ENCODE results near the gene ME2.

Gene ME2

GRCh38 chr18:50902797-50903196 is 23.9 kb downstream of the ME2 start:
- no peak overlapping the region for H3K27ac Mint-ChIP-seq (ENCODE audit: low read depth)
- H3K9me3 Mint-ChIP-seq: no peaks in the 10 kb centered on the region
- H3K36me3 Mint-ChIP-seq (ENCODE audit: insufficient read depth): peaks cover 17% of the 10 kb centered on the region
- H3K4me1 Mint-ChIP-seq: peaks cover 32% of the 10 kb centered on the region
- no peak for DNase-seq (ENCODE audit: low spot score in 2 of 2)
- ATAC-seq (replicated peaks; ENCODE audit: extremely low read depth, poor library complexity, severe bottlenecking): no peak
- no peaks in the 10 kb centered on the region for H3K27me3 Mint-ChIP-seq
- H3K4me3 Mint-ChIP-seq: no peak overlapping the region

GRCh38 chr18:50906843-50907242 is 27.9 kb downstream of the ME2 start:
- peaks cover 34% of the 10 kb centered on the region for H3K4me1 Mint-ChIP-seq
- DNase-seq (ENCODE audit: low spot score in 2 of 2) (no peak), ATAC-seq (replicated peaks; ENCODE audit: extremely low read depth, poor library complexity, severe bottlenecking) (no peak)
- no peak overlapping the region for H3K4me3 Mint-ChIP-seq
- no peak overlapping the region for H3K27ac Mint-ChIP-seq (ENCODE audit: low read depth)
- peaks cover 22% of the 10 kb centered on the region for H3K36me3 Mint-ChIP-seq (ENCODE audit: insufficient read depth)
- H3K27me3 Mint-ChIP-seq: no peaks in the 10 kb centered on the region
- H3K9me3 Mint-ChIP-seq: no peaks in the 10 kb centered on the region

- no peak overlapping the region for H3K4me3 Mint-ChIP-seq
- H3K36me3 Mint-ChIP-seq (ENCODE audit: insufficient read depth): peaks cover 32% of the 10 kb centered on the region
- peaks cover 29% of the 10 kb centered on the region for H3K4me1 Mint-ChIP-seq
- no peak for DNase-seq (ENCODE audit: low spot score in 2 of 2)
- ATAC-seq (replicated peaks; ENCODE audit: extremely low read depth, poor library complexity, severe bottlenecking): no peak
- H3K9me3 Mint-ChIP-seq: no peaks in the 10 kb centered on the region
- H3K27ac Mint-ChIP-seq (ENCODE audit: low read depth): peak overlapping the region; percentile 43
- H3K27me3 Mint-ChIP-seq: no peaks in the 10 kb centered on the region
These were observed 30.3 kb downstream of the ME2 start for GRCh38 chr18:50909261-50909660.

- Mint-ChIP-seq H3K4me3 (no peak overlapping the region), H3K36me3 (ENCODE audit: insufficient read depth) (peaks cover 31% of the 10 kb centered on the region), H3K27ac (ENCODE audit: low read depth) (no peak overlapping the region), H3K9me3 (no peaks in the 10 kb centered on the region), H3K4me1 (peaks cover 18% of the 10 kb centered on the region), H3K27me3 (no peaks in the 10 kb centered on the region)
- DNase-seq (ENCODE audit: low spot score in 2 of 2): no peak
- ATAC-seq (replicated peaks; ENCODE audit: extremely low read depth, poor library complexity, severe bottlenecking): no peak
These were observed 32.1 kb downstream of the ME2 start for GRCh38 chr18:50911006-50911405.

DNA sequence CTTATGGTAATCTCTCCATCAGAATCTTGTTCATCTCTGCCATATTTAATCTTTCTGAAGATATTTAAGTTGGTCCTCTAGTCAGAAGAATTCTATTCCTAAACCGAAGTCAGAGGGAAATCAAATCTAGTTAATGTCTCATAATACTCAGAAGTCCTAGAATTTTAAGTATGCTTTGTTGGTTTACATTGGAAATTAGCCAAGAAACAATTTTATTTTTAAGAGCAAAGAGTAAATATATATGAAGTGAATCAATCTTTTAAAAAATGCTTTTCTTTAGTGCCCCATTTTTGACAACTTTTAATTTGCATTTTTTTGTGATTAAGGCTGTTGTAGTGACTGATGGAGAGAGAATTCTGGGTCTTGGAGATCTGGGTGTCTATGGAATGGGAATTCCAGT is 38.1 kb downstream of the ME2 start:
- Mint-ChIP-seq H3K9me3 (no peaks in the 10 kb centered on the region), H3K27ac (ENCODE audit: low read depth) (peak overlapping the region; percentile 16), H3K36me3 (ENCODE audit: insufficient read depth) (peaks cover 45% of the 10 kb centered on the region), H3K27me3 (no peaks in the 10 kb centered on the region), H3K4me3 (no peak overlapping the region), H3K4me1 (peaks cover 13% of the 10 kb centered on the region)
- DNase-seq (ENCODE audit: low spot score in 2 of 2) (no peak), ATAC-seq (replicated peaks; ENCODE audit: extremely low read depth, poor library complexity, severe bottlenecking) (no peak)

DNA sequence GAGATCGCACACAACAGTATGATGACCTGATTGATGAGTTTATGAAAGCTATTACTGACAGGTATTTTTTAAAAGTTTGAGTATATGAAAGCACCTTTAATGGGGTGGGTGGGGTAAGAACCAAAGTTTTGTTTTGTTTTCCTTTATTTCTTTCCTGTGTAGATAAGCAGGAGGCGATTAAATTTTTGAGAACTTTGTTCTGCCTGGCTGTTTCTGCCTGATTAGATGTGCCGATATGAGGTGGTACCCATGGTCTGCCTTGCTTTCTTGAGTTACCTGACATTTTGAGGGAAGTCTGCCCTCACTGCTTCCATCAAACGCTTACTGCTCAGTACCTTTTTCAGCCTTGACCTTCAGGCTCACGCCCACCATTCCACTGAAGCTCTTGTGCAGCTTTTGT is 39.2 kb downstream of the ME2 start:
- peak overlapping the region; percentile 74 for H3K27ac Mint-ChIP-seq (ENCODE audit: low read depth)
- H3K9me3 Mint-ChIP-seq: no peaks in the 10 kb centered on the region
- peaks cover 13% of the 10 kb centered on the region for H3K4me1 Mint-ChIP-seq
- H3K36me3 Mint-ChIP-seq (ENCODE audit: insufficient read depth): peaks cover 50% of the 10 kb centered on the region
- ATAC-seq (replicated peaks; ENCODE audit: extremely low read depth, poor library complexity, severe bottlenecking): no peak
- DNase-seq (ENCODE audit: low spot score in 2 of 2): no peak
- H3K27me3 Mint-ChIP-seq: no peaks in the 10 kb centered on the region
- no peak overlapping the region for H3K4me3 Mint-ChIP-seq

DNA sequence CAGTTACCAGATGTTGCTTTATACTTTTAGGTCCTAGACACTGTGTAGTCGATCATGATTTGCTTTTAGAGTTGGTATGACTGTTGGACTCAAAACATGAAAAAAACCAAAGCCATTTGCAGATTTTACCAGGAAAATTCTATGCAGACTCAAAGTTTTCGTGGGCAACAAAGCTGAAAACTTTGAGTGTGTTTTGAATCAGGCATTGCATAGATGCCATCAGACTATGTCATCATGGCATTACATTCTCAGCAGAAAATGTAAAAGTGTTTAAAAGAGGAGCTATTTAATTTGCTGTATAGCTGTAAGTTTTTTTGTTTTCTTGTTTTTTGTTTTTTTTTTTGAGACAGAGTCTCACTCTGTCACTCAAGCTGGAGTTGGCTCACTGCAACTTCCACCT is 45.5 kb downstream of the ME2 start:
- no peak for DNase-seq (ENCODE audit: low spot score in 2 of 2)
- ATAC-seq (replicated peaks; ENCODE audit: extremely low read depth, poor library complexity, severe bottlenecking): no peak
- H3K4me3 Mint-ChIP-seq: no peak overlapping the region
- H3K9me3 Mint-ChIP-seq: peaks cover 6% of the 10 kb centered on the region
- peaks cover 3% of the 10 kb centered on the region for H3K4me1 Mint-ChIP-seq
- H3K27ac Mint-ChIP-seq (ENCODE audit: low read depth): no peak overlapping the region
- H3K27me3 Mint-ChIP-seq: no peaks in the 10 kb centered on the region
- H3K36me3 Mint-ChIP-seq (ENCODE audit: insufficient read depth): peaks cover 64% of the 10 kb centered on the region

- H3K36me3 Mint-ChIP-seq (ENCODE audit: insufficient read depth): peaks cover 58% of the 10 kb centered on the region
- H3K27me3 Mint-ChIP-seq: no peaks in the 10 kb centered on the region
- ATAC-seq (replicated peaks; ENCODE audit: extremely low read depth, poor library complexity, severe bottlenecking): no peak
- no peak overlapping the region for H3K4me3 Mint-ChIP-seq
- H3K4me1 Mint-ChIP-seq: no peaks in the 10 kb centered on the region
- no peak for DNase-seq (ENCODE audit: low spot score in 2 of 2)
- peaks cover 6% of the 10 kb centered on the region for H3K9me3 Mint-ChIP-seq
- H3K27ac Mint-ChIP-seq (ENCODE audit: low read depth): peak overlapping the region; percentile 56
These were observed 47.6 kb downstream of the ME2 start for GRCh38 chr18:50926521-50926920.

DNA sequence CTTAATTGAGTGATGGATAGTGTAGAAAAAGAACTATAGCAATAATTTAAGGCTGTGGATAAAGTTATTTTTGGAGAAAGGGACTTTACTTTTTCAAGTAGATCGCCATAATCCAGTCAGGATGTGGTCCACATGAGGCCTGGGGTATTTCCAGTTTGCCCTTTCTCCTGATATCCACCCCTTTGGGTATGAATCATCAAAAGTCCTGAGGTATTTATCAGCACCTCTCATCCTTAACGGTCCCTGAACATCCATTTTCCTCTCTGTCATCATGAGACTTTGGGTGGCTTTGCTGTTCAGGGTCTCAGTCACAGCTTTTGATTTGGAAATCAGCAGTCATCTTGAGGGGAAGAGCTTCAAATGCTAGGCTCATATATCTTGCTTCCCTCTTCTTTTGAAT is 49.6 kb downstream of the ME2 start:
- DNase-seq (ENCODE audit: low spot score in 2 of 2): no peak
- H3K27ac Mint-ChIP-seq (ENCODE audit: low read depth): no peak overlapping the region

GRCh38 chr18:50933684-50934083 is 54.8 kb downstream of the ME2 start:
- no peak for DNase-seq (ENCODE audit: low spot score in 2 of 2)
- no peaks in the 10 kb centered on the region for H3K9me3 Mint-ChIP-seq
- no peak overlapping the region for H3K27ac Mint-ChIP-seq (ENCODE audit: low read depth)
- H3K36me3 Mint-ChIP-seq (ENCODE audit: insufficient read depth): peaks cover 22% of the 10 kb centered on the region
- no peak overlapping the region for H3K4me3 Mint-ChIP-seq
- H3K27me3 Mint-ChIP-seq: no peaks in the 10 kb centered on the region
- no peaks in the 10 kb centered on the region for H3K4me1 Mint-ChIP-seq
- no peak for ATAC-seq (replicated peaks; ENCODE audit: extremely low read depth, poor library complexity, severe bottlenecking)

More for the DNA sequence above, 49.6 kb downstream of the ME2 start:
- H3K9me3 Mint-ChIP-seq: peaks cover 6% of the 10 kb centered on the region
- ATAC-seq (replicated peaks; ENCODE audit: extremely low read depth, poor library complexity, severe bottlenecking): no peak
- no peaks in the 10 kb centered on the region for H3K27me3 Mint-ChIP-seq
- no peaks in the 10 kb centered on the region for H3K4me1 Mint-ChIP-seq
- peaks cover 46% of the 10 kb centered on the region for H3K36me3 Mint-ChIP-seq (ENCODE audit: insufficient read depth)
- H3K4me3 Mint-ChIP-seq: no peak overlapping the region

GRCh38 chr18:50934545-50935211 is 55.8 kb downstream of the ME2 start:
- Mint-ChIP-seq H3K9me3 (no peaks in the 10 kb centered on the region), H3K4me1 (no peaks in the 10 kb centered on the region), H3K27ac (ENCODE audit: low read depth) (peak overlapping the region; percentile 67), H3K4me3 (no peak overlapping the region), H3K27me3 (no peaks in the 10 kb centered on the region), H3K36me3 (ENCODE audit: insufficient read depth) (peaks cover 21% of the 10 kb centered on the region)
- DNase-seq (ENCODE audit: low spot score in 2 of 2) (no peak), ATAC-seq (replicated peaks; ENCODE audit: extremely low read depth, poor library complexity, severe bottlenecking) (no peak)

GRCh38 chr18:50935493-50936191 is 56.7 kb downstream of the ME2 start:
- H3K4me1 Mint-ChIP-seq: no peaks in the 10 kb centered on the region
- H3K36me3 Mint-ChIP-seq (ENCODE audit: insufficient read depth): peaks cover 23% of the 10 kb centered on the region
- no peak for ATAC-seq (replicated peaks; ENCODE audit: extremely low read depth, poor library complexity, severe bottlenecking)
- H3K4me3 Mint-ChIP-seq: no peak overlapping the region
- no peaks in the 10 kb centered on the region for H3K9me3 Mint-ChIP-seq
- no peak for DNase-seq (ENCODE audit: low spot score in 2 of 2)
- peak overlapping the region; percentile 72 for H3K27ac Mint-ChIP-seq (ENCODE audit: low read depth)
- H3K27me3 Mint-ChIP-seq: no peaks in the 10 kb centered on the region

GRCh38 chr18:50937183-50937582 is 58.3 kb downstream of the ME2 start:
- Mint-ChIP-seq H3K36me3 (ENCODE audit: insufficient read depth) (peaks cover 29% of the 10 kb centered on the region), H3K9me3 (no peaks in the 10 kb centered on the region), H3K27me3 (no peaks in the 10 kb centered on the region), H3K4me3 (no peak overlapping the region), H3K4me1 (no peaks in the 10 kb centered on the region), H3K27ac (ENCODE audit: low read depth) (peak overlapping the region; percentile 65)
- DNase-seq (ENCODE audit: low spot score in 2 of 2): no peak
- ATAC-seq (replicated peaks; ENCODE audit: extremely low read depth, poor library complexity, severe bottlenecking): no peak
